GM19238 (cell line): Measurements from ENCODE around the gene KMT2E.
"Not testable (repeated sequence)": the region's sequence is repeated elsewhere in the genome, so short reads cannot be mapped to it uniquely, and the experiment has no call there.

Source experiments
- DNase-seq: peaks from one replicate; pipeline ENCODE4 v3.0.0; 2011; ENCODE audit warnings: low spot score; ENCODE audit not compliant: insufficient read length

KMT2E gene

DNA sequence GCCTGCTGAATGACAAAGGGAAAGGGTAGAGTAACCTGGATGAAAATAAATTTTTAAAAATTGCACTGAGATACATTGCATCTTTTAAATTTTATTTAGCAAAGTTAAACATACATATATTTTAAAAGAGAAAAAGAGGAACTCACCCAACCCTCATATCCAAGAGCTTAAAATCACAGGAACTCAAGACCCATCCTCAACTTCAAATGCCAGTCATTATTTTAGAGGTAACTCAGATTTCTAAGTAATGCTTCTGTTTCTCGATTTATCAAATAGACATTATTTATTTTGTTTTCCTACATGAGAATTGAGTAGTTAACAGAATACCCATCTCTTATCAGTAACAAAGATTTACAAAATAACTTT, 32.4 kb upstream of the KMT2E start:
- no peak for DNase-seq

DNA sequence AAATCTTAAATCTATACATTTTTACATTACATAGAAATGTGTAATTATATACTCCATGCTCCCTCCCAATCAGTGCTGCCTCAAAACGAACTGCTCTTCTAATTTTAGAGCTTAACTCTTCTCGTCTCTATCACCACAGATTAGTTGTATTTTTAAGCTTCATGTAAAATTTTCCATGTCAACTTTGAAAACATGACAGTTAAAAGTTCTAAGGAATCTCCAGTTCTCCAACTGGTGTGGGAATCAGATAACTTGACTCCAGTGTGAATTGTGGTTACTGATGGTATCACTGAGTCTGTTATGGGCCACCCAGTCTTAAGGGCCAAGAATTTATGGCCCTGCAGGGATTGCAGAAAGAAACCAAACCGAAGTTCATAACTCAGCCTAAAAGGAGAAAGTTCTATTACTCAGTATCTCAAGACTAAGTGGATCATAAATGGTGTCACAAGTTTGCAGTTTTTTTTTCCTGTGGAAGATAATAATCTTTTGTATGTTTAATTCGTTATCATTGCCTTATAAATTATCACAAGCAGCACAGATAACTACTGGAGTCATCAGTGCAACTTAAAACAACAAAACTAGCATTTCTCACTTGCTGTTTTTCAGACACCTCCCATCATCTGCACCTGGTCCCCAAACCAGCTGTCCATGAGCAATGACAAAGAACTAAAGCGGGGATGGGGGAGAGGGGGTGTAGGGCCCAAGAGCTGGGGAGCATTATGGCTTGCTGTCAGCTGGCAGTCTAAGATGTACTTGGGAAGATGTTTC, 31.5 kb upstream of the KMT2E start:
- peak; percentile 32 for DNase-seq

DNA sequence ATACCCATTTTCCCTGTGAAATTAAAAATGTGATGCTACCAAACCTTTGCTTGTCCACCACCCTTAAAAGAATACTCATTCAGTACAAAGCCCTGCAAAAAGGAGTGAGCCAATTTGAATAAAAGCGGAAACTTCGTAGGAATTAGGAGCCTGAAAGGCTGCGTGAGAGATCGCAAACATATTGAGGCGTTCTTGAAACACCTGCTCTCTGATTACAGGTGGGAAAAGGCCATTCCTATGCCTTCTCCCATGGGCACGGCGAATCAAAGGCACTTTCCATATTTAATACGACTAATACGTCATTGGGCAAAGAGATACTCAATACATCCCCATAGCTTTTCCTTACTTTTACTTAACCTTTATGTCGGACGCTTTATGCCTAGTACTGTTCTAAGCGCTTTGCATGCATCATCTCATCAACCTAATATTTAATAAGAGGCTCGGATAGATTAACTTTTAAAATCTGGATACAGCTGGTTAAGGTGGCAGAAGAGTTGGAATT, 30.9 kb upstream of the KMT2E start:
- no peak for DNase-seq

DNA sequence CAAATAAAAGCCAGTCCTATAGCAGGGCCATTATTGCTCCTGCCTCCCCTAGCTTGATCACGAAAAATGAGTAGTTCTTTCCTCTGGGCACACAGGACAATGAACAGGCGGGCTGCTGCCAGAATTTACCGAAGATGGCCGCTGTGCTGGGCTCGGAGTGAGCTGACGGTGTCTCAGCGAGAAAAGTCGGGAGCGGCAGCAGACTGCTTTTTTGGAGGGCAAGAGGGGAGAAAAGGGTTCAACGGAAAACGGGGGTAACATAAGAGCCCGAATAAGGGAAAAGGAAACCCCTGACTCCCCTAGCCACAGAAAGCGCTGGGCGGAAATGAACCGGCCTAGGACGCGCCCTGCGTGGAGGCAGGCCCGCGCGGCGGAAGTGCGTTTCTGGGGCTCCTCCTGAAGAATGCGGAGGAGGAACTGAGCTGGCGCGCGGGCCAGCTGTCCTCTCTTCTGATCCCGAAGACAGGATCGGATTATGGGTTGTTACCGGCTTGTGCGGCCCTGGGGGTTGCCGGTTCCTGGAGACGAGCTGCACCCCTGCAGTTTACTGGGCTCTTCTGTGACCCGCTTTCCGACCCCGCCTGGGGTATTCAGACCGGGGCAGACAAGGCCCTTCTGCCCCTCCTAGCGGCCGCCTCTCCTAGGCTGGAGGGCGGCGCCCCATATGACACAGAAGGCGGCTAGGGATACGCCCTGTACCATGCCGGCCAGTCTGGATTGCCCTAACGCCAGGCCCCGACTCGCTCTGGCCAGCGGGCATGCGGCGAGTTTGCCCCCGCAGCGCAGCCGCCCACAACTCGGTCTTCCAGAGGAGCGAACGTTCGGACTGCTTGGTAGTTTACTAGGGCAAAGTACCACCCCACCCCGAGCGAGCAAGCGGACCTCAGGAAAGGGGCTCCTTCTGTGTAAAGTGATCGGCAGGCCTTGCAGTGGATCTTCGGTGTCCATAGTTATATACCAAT, 30.1 kb upstream of the KMT2E start:
- peak; percentile 74 for DNase-seq

DNA sequence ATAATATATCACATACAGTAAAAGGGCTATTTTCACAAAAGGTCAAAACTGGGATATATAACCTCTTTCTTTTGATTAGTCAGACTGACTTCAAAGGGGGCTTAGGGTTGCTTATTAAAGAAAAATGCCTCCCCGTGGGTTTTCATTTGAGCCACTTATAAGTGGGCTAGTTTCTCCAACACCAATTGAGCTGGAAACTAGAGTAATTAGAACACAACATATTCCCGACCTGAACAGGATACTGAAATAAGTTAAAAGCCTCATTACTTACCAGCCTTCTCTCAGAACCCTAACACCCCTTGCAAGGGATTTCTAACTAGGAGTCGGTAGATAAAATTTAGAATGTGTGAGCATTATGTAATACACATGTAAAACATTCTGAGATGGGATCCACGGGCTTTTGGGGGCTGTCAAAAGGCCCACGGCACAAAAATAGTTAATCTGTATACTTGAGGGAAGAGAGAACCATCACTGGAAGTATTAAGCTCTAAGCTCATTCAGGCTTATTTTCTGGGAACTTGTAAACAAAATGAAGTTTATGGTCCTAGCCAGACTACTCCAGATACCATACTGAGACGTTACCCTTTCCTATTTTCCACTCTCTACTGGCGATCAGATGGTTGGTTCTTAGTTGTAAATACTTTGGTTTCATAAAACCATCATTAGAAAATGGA, 29.3 kb upstream of the KMT2E start:
- DNase-seq = no peak

DNA sequence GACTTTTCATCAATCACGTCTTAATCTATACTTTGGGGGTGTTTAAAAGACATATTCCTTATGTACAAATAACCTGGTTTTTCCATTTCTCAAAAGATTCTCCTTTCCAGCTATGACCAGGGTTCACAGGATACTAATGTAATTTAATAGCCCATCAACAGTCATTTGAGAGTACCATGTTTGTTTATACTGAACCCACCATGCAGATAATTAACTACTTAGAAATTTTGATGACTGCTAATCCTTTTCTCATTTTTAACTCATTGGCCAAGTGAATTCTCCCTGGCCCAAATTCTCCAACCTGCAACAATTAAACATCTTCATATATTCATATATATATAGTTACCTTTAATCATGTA, 28.8 kb upstream of the KMT2E start:
- no peak for DNase-seq

DNA sequence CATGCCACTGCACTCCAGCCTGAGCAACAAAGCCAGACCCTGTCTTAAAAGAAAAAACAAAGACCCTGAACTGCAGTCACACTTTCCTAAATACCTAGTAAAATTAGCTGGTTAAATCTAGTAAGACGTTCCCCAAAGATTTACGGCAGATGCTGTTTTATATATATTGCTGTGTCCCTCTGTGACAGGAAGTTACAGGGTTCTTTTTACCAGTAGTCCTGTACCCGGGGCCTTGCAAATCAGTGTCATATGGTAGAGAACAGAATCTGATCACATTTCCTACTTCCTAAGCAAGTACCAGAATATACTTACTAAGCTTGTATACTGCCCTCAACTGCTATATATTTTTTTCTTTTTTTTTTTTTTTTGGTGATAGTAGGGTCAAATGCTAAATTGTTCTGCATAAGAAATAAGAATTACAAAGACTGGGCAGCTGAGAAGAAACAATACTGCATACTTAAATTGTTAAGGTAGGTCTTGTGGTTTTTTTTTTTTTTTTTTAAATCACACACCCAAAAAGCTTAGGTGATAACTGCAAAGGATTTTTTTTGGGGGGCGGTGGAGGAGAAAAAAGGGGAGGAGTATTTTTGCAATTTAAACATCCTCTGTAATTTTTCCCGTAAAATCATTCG, 27.3 kb upstream of the KMT2E start:
- no peak for DNase-seq

DNA sequence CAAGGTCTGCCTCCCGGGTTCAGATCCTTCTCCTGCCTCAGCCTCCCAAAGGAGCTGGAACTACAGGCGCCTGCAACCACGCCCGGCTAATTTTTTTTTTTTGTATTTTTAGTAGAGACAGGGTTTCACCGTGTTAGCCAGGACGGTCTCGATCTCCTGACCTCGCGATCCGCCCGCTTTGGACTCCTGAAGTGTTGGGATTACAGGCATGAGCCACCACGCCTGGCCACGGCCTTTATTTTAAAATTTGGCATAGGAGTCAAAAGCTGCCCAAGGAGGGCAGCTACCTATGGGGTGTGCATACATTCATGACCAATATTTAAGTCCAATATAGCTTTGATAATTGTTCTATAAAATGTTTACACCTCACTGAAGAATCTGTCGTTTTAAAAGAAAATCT, 26.6 kb upstream of the KMT2E start:
- not testable (repeated sequence) for DNase-seq

DNA sequence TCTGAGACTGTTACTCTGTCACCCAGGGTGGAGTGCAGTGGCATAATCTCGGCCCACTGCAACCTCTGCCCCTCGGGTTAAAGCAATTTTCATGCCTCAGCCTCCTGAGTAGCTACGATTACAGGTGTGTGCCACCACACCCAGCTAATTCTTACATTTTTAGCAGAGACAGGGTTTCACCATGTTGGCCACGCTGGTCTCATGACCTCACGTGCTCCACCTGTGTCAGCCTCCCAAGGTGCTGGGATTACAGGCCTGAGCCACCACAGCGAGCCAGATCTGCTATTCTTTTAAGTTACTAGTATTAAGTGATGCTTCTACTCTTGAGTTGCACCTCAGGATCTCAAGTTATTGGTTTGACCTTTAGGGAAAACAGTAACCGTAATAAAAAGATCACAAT, 23.0 kb upstream of the KMT2E start:
- DNase-seq = no peak

DNA sequence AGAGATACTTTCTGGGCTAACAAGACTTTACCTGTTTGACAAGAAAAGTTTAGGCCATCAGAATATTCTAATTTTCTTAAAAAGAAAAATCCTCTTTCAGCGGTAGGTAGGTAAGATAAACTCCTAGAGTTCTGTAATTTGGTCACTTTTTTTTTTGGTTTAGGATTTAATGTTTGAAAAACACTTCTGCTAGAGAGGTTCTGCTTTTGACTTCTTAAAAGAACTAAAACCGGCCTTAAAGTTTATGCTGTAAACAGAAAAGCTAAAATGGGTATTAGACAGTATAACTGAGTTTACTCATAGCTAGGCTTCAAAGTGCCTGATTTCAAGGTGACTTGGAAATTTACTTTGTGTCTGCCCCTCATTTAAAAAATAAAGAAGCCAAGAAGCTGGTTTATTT, 21.7 kb upstream of the KMT2E start:
- DNase-seq = no peak

DNA sequence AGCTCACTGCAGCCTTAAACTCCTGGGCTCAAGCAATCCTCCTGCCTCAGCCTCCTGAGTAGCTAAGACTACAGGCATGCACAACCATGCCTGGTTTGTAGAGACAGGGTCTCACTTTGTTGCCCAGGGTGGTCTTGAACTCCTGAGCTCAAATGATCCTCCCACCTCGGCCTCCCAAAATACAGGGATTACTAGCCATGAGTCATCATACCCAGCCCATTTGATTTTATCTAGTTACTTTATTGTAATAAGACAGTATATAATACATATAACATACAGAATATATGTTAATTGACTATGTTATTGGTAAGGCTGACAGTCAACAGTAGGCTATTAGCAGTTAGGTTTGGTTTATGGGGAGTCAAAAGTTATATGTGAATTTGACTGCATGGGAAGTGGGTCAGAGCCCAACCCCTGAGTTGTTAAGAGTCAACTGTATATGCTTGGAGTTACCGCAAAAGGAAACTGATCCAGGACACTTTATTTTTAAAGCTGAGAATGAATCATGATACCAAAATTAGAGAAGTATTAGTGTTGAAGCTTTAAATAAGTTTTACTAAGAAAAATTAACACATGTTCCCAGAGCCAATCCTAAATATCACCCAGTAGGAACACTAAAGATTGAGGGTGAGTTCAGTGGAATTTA, 20.7 kb upstream of the KMT2E start:
- DNase-seq = no peak

DNA sequence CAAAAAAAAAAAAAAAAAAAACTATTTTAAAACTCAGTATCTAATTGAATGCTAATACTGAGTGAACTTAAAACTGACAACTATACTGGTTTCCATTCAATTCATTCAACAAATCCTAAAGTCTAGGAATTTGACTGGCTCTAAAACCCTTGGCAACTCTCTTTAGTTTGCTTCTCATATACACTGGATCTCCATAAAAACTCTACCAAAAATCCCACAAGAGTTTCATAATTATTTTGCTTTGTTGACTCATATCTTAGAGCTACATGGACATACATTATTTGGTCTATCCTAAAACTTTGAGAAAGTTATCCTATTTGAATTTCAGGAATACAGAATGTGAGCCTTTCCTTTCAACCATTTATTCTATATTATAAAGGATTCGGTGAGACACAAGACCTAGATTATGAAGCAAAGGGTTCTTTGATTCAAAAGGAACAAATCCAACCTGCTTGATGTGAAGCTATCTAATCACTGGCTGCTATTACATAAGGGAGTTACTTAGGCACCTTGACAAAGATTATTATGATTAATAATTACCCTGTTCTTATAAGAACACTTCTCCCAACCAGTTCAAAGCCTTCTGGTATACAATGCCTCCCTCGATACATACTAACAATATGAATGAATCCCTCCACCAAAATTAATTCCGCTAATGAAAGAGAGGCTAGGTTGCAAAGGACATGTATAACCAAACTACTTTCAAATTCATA, 15.8 kb upstream of the KMT2E start:
- DNase-seq = no peak

DNA sequence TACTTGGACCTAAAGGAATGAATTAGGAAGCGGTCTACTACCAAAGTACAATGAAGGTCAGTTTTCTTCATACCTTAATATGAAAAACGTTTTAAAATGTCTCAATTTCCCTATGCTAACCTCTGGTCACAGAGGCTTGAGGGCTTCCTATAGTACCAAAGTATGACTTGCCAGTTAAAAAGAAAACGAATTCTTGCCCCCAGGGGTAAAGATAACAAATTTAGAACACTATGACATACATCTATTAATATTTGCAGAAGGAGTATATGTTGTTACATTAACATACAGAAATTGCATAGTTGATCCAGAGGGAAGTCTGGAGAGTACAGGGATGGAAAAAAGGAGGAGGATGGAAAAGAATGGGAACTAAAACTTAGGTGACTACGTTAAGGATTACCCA, 13.8 kb upstream of the KMT2E start:
- DNase-seq = no peak

DNA sequence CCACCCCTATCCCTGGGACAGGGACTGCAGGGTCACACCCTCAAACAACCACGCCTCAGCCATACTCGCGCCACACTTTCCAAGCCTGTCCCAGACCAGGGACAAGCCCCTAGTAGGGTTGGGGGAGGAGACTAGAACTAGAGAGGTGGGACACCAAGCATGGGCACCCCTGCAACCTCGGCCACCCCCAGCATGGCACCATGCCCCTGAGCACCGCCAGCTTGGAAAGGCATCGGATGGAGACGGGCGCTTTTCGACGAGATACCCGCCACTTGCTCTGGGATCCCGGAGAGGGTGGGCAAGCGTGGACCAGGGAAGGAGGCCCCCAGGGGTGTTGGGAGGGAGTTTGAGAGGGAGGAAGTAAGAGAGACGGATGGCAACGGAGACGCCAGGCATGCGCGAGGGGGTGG, 13.1 kb upstream of the KMT2E start:
- DNase-seq = no peak

DNA sequence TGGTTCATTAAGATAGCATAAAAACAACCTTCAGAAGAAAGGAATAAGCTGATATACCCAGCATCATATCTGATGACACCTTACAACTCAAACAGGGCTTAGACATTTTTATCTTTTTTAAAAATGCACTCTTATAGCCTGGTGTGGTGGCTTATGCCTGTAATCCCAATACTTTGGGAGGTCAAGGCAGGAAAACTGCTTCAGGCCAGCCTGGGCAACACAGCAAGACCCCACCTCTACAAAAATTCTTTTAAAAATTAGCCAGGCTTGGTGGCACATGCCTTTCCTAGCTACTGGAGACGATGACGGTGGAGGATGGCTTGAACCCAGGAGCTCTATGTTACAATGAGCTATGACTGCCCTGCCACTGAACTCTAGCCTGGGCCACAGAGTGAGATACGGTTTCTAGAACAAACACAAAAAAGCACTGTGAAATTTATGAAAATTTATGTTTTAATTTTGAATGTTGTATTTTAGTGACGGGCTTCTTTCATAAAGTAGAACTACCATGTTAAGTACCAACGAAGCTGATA, 12.3 kb upstream of the KMT2E start:
- DNase-seq = no peak

DNA sequence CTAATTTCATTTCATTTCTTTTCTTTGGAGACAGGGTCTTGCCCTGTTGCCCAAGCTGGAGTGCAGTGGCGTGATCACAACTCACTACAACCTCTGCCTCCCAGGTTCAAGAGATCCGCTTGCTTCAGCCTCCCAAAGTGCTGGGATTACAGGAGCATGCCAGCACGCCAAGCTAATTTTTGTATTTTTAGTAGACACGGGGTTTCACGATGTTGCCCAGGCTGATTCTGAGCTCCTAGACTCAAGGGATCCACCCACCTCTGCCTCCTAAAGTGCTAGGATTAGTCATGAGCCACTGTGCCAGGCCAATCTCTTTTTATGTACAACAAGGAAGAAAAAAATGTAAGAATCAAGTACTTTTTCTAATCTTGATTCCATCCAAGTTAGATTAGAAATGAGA, 10.7 kb upstream of the KMT2E start:
- no peak for DNase-seq

DNA sequence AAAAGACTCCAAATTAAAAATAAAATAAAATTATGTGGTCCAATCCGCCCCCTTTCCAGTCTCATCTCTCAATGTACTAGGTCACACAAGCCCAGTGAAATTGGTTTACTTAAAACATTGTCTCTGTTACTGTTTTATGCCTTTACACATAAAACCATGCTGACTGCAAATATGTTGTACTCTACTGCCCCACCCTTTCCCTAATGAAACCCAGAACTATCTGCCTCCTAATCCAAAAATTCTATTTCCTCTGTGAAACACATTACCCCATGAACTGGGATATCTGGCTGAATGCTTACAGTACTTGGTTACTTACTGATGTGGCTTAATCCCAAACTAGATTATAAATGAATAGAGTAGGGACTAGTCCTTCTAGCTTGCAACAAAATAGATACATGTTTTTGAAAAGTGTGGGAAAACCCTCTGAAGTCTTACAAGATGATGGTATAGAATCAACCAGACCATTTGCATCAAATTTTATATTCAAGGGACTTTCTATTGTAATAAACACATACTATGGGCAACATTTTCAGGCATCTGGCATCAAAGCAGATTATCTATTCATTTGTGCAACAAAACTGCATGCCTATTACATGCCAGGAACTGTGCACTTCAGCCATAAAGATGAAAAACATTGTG, 10.0 kb upstream of the KMT2E start:
- DNase-seq = no peak

DNA sequence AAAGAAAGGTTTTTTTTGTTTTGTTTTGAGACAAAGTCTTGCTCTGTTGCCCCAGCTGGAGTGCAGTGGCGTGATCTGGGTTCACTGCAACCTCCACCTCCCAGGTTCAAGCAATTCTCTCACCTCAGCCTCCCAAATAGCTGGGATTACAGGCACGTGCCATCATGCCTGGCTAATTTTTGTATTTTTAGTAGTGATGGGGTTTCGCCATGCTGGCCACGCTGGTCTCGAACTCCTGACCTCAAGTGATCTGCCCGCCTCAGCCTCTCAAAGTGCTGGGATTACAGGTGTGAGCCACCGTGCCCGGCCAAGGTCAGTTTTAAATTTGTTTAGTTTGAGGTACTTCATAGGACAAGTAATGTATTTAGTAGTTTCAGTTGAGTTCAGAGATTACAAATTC, 9.0 kb upstream of the KMT2E start:
- DNase-seq = not testable (repeated sequence)

DNA sequence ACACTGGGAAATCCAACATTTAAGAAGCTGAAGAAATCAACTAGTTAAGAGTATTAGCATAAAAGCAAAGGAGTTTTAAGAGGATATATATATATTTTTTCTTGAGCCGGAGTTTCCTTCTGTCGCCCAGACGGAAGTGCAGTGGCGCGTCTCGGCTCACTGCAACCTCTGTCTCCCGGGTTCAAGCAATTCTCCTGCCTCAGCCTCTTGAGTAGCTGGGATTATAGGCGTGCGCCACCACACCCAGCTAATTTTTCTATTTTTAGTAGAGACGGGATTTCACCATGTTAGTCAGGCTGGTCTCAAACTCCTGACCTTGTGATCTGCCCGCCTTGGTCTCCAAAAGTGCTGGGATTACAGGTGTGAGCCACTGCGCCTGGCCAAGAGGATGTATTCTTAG, 8.5 kb upstream of the KMT2E start:
- DNase-seq = not testable (repeated sequence)
